Right atrium auricular region (tissue), 2 donors: Measurements from ENCODE around the gene ANO7. TPM values are rescaled to one million over a fixed set of nuclear protein-coding genes. Genes with fewer than 3 reads are reported as not detected.

Source experiments
- DNase-seq: peaks from one replicate; pipeline ENCODE4 v3.0.0-alpha.2; 2019; ENCODE audit warnings: low spot score
- H3K27ac ChIP-seq, 2 donors: fragments of 200-600 bp; sonication (generic); 1 replicate in 1 of 2; 2 replicates in 1 of 2; pipeline ENCODE4 v1.5.1; 2016 to 2019
- H3K27me3 ChIP-seq, 2 donors: fragments of 200-600 bp; sonication (generic); one replicate each; pipeline versions ENCODE4 v1.5.1 to v1.6.0; 2017 to 2019
- H3K36me3 ChIP-seq: fragments of 200-600 bp; sonication (generic); one replicate; pipeline ENCODE4 v1.5.1; 2016
- H3K4me1 ChIP-seq, 2 donors: fragments of 200-600 bp; sonication (generic); one replicate each; pipeline versions ENCODE4 v1.5.1 to v1.6.0; 2017 to 2019
- H3K4me3 ChIP-seq, 2 donors: fragments of 200-600 bp; sonication (generic); 1 replicate in 1 of 2; 2 replicates in 1 of 2; pipeline ENCODE4 v1.5.1; 2017 to 2019; ENCODE audit warnings: mild to moderate bottlenecking in 1 of 2, moderate library complexity in 1 of 2
- H3K9me3 ChIP-seq, 2 donors: fragments of 200-600 bp; sonication (generic); one replicate each; pipeline ENCODE4 v1.5.1; 2019
- CTCF ChIP-seq, 2 donors: fragments of 200-600 bp; sonication (generic); IDR thresholded peaks; one replicate each; pipeline ENCODE4 v1.5.1; 2019; ENCODE audit warnings: antibody characterized with exemption in 2 of 2
- total RNA-seq, 2 donors: library from RNA; depleted of rRNA; stranded (reverse); fragments of >200 nt; gene quantifications; one replicate each; pipeline ENCODE4 v1.1.0, GENCODE V29; 2016

Gene ANO7
- total RNA-seq, 2 donors from 2014 or later = 1.1 to 1.3 TPM

GRCh38 chr2:241142063-241142462 lies 46.4 kb upstream of the ANO7 start:
- Histone ChIP-seq H3K27ac (no peak overlapping the region), H3K9me3 (no peaks in the 10 kb centered on the region), H3K4me3 (no peak overlapping the region), H3K36me3 (no peaks in the 10 kb centered on the region), H3K4me1 (no peaks in the 10 kb centered on the region), H3K27me3 (no peaks in the 10 kb centered on the region)
- TF ChIP-seq CTCF (IDR thresholded peaks at IDR 0.05) = no peak
- no peak for DNase-seq

- no peak for TF ChIP-seq CTCF (IDR thresholded peaks at IDR 0.05)
- Histone ChIP-seq H3K27ac (no peak overlapping the region), H3K36me3 (no peaks in the 10 kb centered on the region), H3K4me3 (no peak overlapping the region), H3K27me3 (no peaks in the 10 kb centered on the region), H3K4me1 (no peaks in the 10 kb centered on the region), H3K9me3 (no peaks in the 10 kb centered on the region)
- DNase-seq = no peak
These were observed 45.9 kb upstream of the ANO7 start for GRCh38 chr2:241142593-241142992.

- H3K27ac ChIP-seq = no peak overlapping the region
- no peak for TF ChIP-seq CTCF (IDR thresholded peaks at IDR 0.05)
- H3K4me3 ChIP-seq = no peak overlapping the region
These were observed 42.2 kb upstream of the ANO7 start for GRCh38 chr2:241146286-241146685.

GRCh38 chr2:241147336-241147735 lies 41.1 kb upstream of the ANO7 start:
- no peak for DNase-seq
- no peak overlapping the region for H3K27ac ChIP-seq
- no peak for TF ChIP-seq CTCF (IDR thresholded peaks at IDR 0.05)
- no peaks in the 10 kb centered on the region for H3K9me3 ChIP-seq
- no peak overlapping the region for H3K4me3 ChIP-seq
- H3K27me3 ChIP-seq = no peaks in the 10 kb centered on the region
- H3K4me1 ChIP-seq = peaks cover 0 to 22% of the 10 kb centered on the region in 2 donors
- H3K36me3 ChIP-seq = no peaks in the 10 kb centered on the region

More at GRCh38 chr2:241146286-241146685, 42.2 kb upstream of the ANO7 start:
- H3K4me1 ChIP-seq = peaks cover 0 to 19% of the 10 kb centered on the region in 2 donors
- H3K36me3 ChIP-seq = no peaks in the 10 kb centered on the region
- no peak for DNase-seq
- H3K27me3 ChIP-seq = no peaks in the 10 kb centered on the region
- no peaks in the 10 kb centered on the region for H3K9me3 ChIP-seq

GRCh38 chr2:241148239-241148638 lies 40.2 kb upstream of the ANO7 start:
- DNase-seq = no peak
- H3K27ac ChIP-seq = no peak overlapping the region
- H3K4me1 ChIP-seq = peaks cover 0 to 22% of the 10 kb centered on the region in 2 donors
- no peaks in the 10 kb centered on the region for H3K36me3 ChIP-seq
- no peak for TF ChIP-seq CTCF (IDR thresholded peaks at IDR 0.05)
- H3K9me3 ChIP-seq = no peaks in the 10 kb centered on the region
- no peak overlapping the region for H3K4me3 ChIP-seq
- H3K27me3 ChIP-seq = no peaks in the 10 kb centered on the region
